ENCODE measurements around the gene RGS19.

Gene RGS19

GRCh38 chr20:64070244-64070993, 8.9 kb downstream of the RGS19 start:
- Histone ChIP-seq H3K56ac (ENCODE audit: low read length) (no peak overlapping the region), H3K4ac (ENCODE audit: low read depth, low read length) (no peak overlapping the region), H3K4me2 (ENCODE audit: low read length) (no peak overlapping the region), H3K23ac (ENCODE audit: low read length) (no peak overlapping the region), H2BK15ac (replicated peaks; ENCODE audit: low read depth) (no peak overlapping the region), H3K18ac (ENCODE audit: low read length) (no peak overlapping the region), H3K27me3 (ENCODE audit: insufficient read depth, low read length, poor library complexity) (no peaks in the 10 kb centered on the region), H3K27ac (ENCODE audit: low read depth, low read length) (no peak overlapping the region), H2BK5ac (ENCODE audit: low read length) (no peak overlapping the region), H4K5ac (ENCODE audit: low read length) (no peak overlapping the region), H3K4me3 (ENCODE audit: low read length) (no peak overlapping the region), H2BK120ac (ENCODE audit: low read depth, low read length) (no peak overlapping the region), H3K79me2 (ENCODE audit: control insufficient read depth, insufficient read depth, low read length) (no peaks in the 10 kb centered on the region), H3K4me1 (ENCODE audit: control insufficient read depth, low read depth, low read length) (no peaks in the 10 kb centered on the region), H4K8ac (ENCODE audit: low read depth, low read length) (no peak overlapping the region), H3K79me1 (ENCODE audit: low read length) (no peaks in the 10 kb centered on the region), H3K36me3 (ENCODE audit: control insufficient read depth, insufficient read depth, low read length) (no peaks in the 10 kb centered on the region), H3K9ac (ENCODE audit: low read length) (no peak overlapping the region), H2AK5ac (ENCODE audit: low read length) (no peak overlapping the region)
- WGBS (ENCODE audit: extremely low coverage, insufficient coverage, low lambda C conversion rate), result no CpG with 5 or more reads among the region's 31 CpGs
- DNase-seq, result no peak

- Histone ChIP-seq H4K8ac (ENCODE audit: low read depth, low read length) (no peak overlapping the region), H3K27me3 (ENCODE audit: insufficient read depth, low read length, poor library complexity) (no peaks in the 10 kb centered on the region), H3K18ac (ENCODE audit: low read length) (no peak overlapping the region), H2AK5ac (ENCODE audit: low read length) (no peak overlapping the region), H3K79me2 (ENCODE audit: control insufficient read depth, insufficient read depth, low read length) (no peaks in the 10 kb centered on the region), H3K27ac (ENCODE audit: low read depth, low read length) (no peak overlapping the region), H2BK120ac (ENCODE audit: low read depth, low read length) (no peak overlapping the region), H3K4me1 (ENCODE audit: control insufficient read depth, low read depth, low read length) (no peaks in the 10 kb centered on the region), H3K9ac (ENCODE audit: low read length) (no peak overlapping the region), H4K5ac (ENCODE audit: low read length) (no peak overlapping the region), H3K4ac (ENCODE audit: low read depth, low read length) (no peak overlapping the region), H3K56ac (ENCODE audit: low read length) (no peak overlapping the region), H3K23ac (ENCODE audit: low read length) (no peak overlapping the region), H3K79me1 (ENCODE audit: low read length) (no peaks in the 10 kb centered on the region), H2BK5ac (ENCODE audit: low read length) (no peak overlapping the region), H3K4me3 (ENCODE audit: low read length) (no peak overlapping the region), H3K36me3 (ENCODE audit: control insufficient read depth, insufficient read depth, low read length) (no peaks in the 10 kb centered on the region), H2BK15ac (replicated peaks; ENCODE audit: low read depth) (no peak overlapping the region), H3K4me2 (ENCODE audit: low read length) (no peak overlapping the region)
- WGBS (ENCODE audit: extremely low coverage, insufficient coverage, low lambda C conversion rate), result no CpG with 5 or more reads among the region's 14 CpGs
- DNase-seq, result peak; percentile 60
Observed at GRCh38 chr20:64069614-64070243, 9.6 kb downstream of the RGS19 start.

GRCh38 chr20:64069209-64069613, 10.1 kb downstream of the RGS19 start:
- Histone ChIP-seq H3K4ac (ENCODE audit: low read depth, low read length) (no peak overlapping the region), H3K79me1 (ENCODE audit: low read length) (no peaks in the 10 kb centered on the region), H4K8ac (ENCODE audit: low read depth, low read length) (no peak overlapping the region), H3K23ac (ENCODE audit: low read length) (no peak overlapping the region), H2AK5ac (ENCODE audit: low read length) (no peak overlapping the region), H2BK5ac (ENCODE audit: low read length) (no peak overlapping the region), H3K27ac (ENCODE audit: low read depth, low read length) (no peak overlapping the region), H3K4me3 (ENCODE audit: low read length) (no peak overlapping the region), H4K5ac (ENCODE audit: low read length) (no peak overlapping the region), H3K27me3 (ENCODE audit: insufficient read depth, low read length, poor library complexity) (no peaks in the 10 kb centered on the region), H2BK15ac (replicated peaks; ENCODE audit: low read depth) (no peak overlapping the region), H3K56ac (ENCODE audit: low read length) (no peak overlapping the region), H3K4me1 (ENCODE audit: control insufficient read depth, low read depth, low read length) (no peaks in the 10 kb centered on the region), H3K4me2 (ENCODE audit: low read length) (no peak overlapping the region), H3K18ac (ENCODE audit: low read length) (no peak overlapping the region), H3K79me2 (ENCODE audit: control insufficient read depth, insufficient read depth, low read length) (no peaks in the 10 kb centered on the region), H2BK120ac (ENCODE audit: low read depth, low read length) (no peak overlapping the region), H3K9ac (ENCODE audit: low read length) (no peak overlapping the region), H3K36me3 (ENCODE audit: control insufficient read depth, insufficient read depth, low read length) (no peaks in the 10 kb centered on the region)
- no peak for DNase-seq
- WGBS (ENCODE audit: extremely low coverage, insufficient coverage, low lambda C conversion rate), result no CpG with 5 or more reads among the region's 20 CpGs

- H3K23ac ChIP-seq (ENCODE audit: low read length), result no peak overlapping the region
- no peak overlapping the region for H3K27ac ChIP-seq (ENCODE audit: low read depth, low read length)
- WGBS (ENCODE audit: extremely low coverage, insufficient coverage, low lambda C conversion rate), result no CpG with 5 or more reads among the region's 12 CpGs
- H2BK5ac ChIP-seq (ENCODE audit: low read length), result no peak overlapping the region
- no peak overlapping the region for H2AK5ac ChIP-seq (ENCODE audit: low read length)
- no peak for DNase-seq
- no peak overlapping the region for H3K4me3 ChIP-seq (ENCODE audit: low read length)
- no peaks in the 10 kb centered on the region for H3K79me2 ChIP-seq (ENCODE audit: control insufficient read depth, insufficient read depth, low read length)
- no peak overlapping the region for H3K4me2 ChIP-seq (ENCODE audit: low read length)
- H3K9ac ChIP-seq (ENCODE audit: low read length), result no peak overlapping the region
- H3K56ac ChIP-seq (ENCODE audit: low read length), result no peak overlapping the region
- H4K5ac ChIP-seq (ENCODE audit: low read length), result no peak overlapping the region
- no peak overlapping the region for H3K4ac ChIP-seq (ENCODE audit: low read depth, low read length)
- H3K18ac ChIP-seq (ENCODE audit: low read length), result no peak overlapping the region
- no peaks in the 10 kb centered on the region for H3K36me3 ChIP-seq (ENCODE audit: control insufficient read depth, insufficient read depth, low read length)
- peaks cover 3% of the 10 kb centered on the region for H3K4me1 ChIP-seq (ENCODE audit: control insufficient read depth, low read depth, low read length)
- H3K27me3 ChIP-seq (ENCODE audit: insufficient read depth, low read length, poor library complexity), result no peaks in the 10 kb centered on the region
- H2BK120ac ChIP-seq (ENCODE audit: low read depth, low read length), result no peak overlapping the region
- no peak overlapping the region for H2BK15ac ChIP-seq (replicated peaks; ENCODE audit: low read depth)
- no peak overlapping the region for H4K8ac ChIP-seq (ENCODE audit: low read depth, low read length)
- H3K79me1 ChIP-seq (ENCODE audit: low read length), result peaks cover 2% of the 10 kb centered on the region
Observed at GRCh38 chr20:64068386-64069208, 10.7 kb downstream of the RGS19 start.

GRCh38 chr20:64067733-64068307, 11.5 kb downstream of the RGS19 start:
- H3K9ac ChIP-seq (ENCODE audit: low read length), result no peak overlapping the region
- H4K8ac ChIP-seq (ENCODE audit: low read depth, low read length), result no peak overlapping the region
- H2BK5ac ChIP-seq (ENCODE audit: low read length), result no peak overlapping the region
- WGBS (ENCODE audit: extremely low coverage, insufficient coverage, low lambda C conversion rate), result no CpG with 5 or more reads among the region's 12 CpGs
- no peak for DNase-seq
- no peak overlapping the region for H3K56ac ChIP-seq (ENCODE audit: low read length)
- peaks cover 3% of the 10 kb centered on the region for H3K4me1 ChIP-seq (ENCODE audit: control insufficient read depth, low read depth, low read length)
- H2AK5ac ChIP-seq (ENCODE audit: low read length), result no peak overlapping the region
- H3K23ac ChIP-seq (ENCODE audit: low read length), result no peak overlapping the region
- no peak overlapping the region for H3K18ac ChIP-seq (ENCODE audit: low read length)
- H3K4me3 ChIP-seq (ENCODE audit: low read length), result no peak overlapping the region
- H4K5ac ChIP-seq (ENCODE audit: low read length), result no peak overlapping the region
- H3K4ac ChIP-seq (ENCODE audit: low read depth, low read length), result no peak overlapping the region
- H3K79me1 ChIP-seq (ENCODE audit: low read length), result peaks cover 2% of the 10 kb centered on the region
- H3K27ac ChIP-seq (ENCODE audit: low read depth, low read length), result no peak overlapping the region
- no peaks in the 10 kb centered on the region for H3K27me3 ChIP-seq (ENCODE audit: insufficient read depth, low read length, poor library complexity)
- H3K79me2 ChIP-seq (ENCODE audit: control insufficient read depth, insufficient read depth, low read length), result no peaks in the 10 kb centered on the region
- no peak overlapping the region for H2BK120ac ChIP-seq (ENCODE audit: low read depth, low read length)
- H3K36me3 ChIP-seq (ENCODE audit: control insufficient read depth, insufficient read depth, low read length), result no peaks in the 10 kb centered on the region
- H3K4me2 ChIP-seq (ENCODE audit: low read length), result no peak overlapping the region
- H2BK15ac ChIP-seq (replicated peaks; ENCODE audit: low read depth), result no peak overlapping the region
